ENCODE data around the gene POFUT2. TPM values are rescaled to one million over a fixed set of nuclear protein-coding genes. Genes with fewer than 3 reads are reported as not detected.
A peak's percentile ranks its signal among the peaks of the same experiment; 100 is the strongest.

POFUT2 gene
- total RNA-seq, 1 donor from 2014 or later = 31.9 TPM

- no peaks in the 10 kb centered on the region for H3K36me3 Mint-ChIP-seq (ENCODE audit: unreplicated experiment)
- no peak for DNase-seq
- H3K4me3 Mint-ChIP-seq (ENCODE audit: unreplicated experiment) = no peak overlapping the region
- no peak overlapping the region for H3K27ac Mint-ChIP-seq (ENCODE audit: unreplicated experiment)
- peaks cover 1% of the 10 kb centered on the region for H3K27me3 Mint-ChIP-seq (ENCODE audit: unreplicated experiment)
- TF ChIP-seq CTCF (IDR thresholded peaks at IDR 0.05; ENCODE audit: partially characterized antibody, unreplicated experiment) = no peak
- peaks cover 4% of the 10 kb centered on the region for H3K9me3 Mint-ChIP-seq (ENCODE audit: unreplicated experiment)
- H3K4me1 Mint-ChIP-seq (ENCODE audit: low read depth, unreplicated experiment) = peaks cover 11% of the 10 kb centered on the region
Observed at GRCh38 chr21:45326169-45326851, 38.6 kb upstream of the POFUT2 start.

GRCh38 chr21:45325206-45326168, 37.8 kb upstream of the POFUT2 start:
- Mint-ChIP-seq H3K27ac (ENCODE audit: unreplicated experiment) (no peak overlapping the region), H3K36me3 (ENCODE audit: unreplicated experiment) (no peaks in the 10 kb centered on the region), H3K27me3 (ENCODE audit: unreplicated experiment) (peaks cover 1% of the 10 kb centered on the region), H3K9me3 (ENCODE audit: unreplicated experiment) (peaks cover 4% of the 10 kb centered on the region), H3K4me3 (ENCODE audit: unreplicated experiment) (no peak overlapping the region), H3K4me1 (ENCODE audit: low read depth, unreplicated experiment) (peaks cover 9% of the 10 kb centered on the region)
- TF ChIP-seq CTCF (IDR thresholded peaks at IDR 0.05; ENCODE audit: partially characterized antibody, unreplicated experiment) = no peak
- DNase-seq = peak; percentile 18

DNA sequence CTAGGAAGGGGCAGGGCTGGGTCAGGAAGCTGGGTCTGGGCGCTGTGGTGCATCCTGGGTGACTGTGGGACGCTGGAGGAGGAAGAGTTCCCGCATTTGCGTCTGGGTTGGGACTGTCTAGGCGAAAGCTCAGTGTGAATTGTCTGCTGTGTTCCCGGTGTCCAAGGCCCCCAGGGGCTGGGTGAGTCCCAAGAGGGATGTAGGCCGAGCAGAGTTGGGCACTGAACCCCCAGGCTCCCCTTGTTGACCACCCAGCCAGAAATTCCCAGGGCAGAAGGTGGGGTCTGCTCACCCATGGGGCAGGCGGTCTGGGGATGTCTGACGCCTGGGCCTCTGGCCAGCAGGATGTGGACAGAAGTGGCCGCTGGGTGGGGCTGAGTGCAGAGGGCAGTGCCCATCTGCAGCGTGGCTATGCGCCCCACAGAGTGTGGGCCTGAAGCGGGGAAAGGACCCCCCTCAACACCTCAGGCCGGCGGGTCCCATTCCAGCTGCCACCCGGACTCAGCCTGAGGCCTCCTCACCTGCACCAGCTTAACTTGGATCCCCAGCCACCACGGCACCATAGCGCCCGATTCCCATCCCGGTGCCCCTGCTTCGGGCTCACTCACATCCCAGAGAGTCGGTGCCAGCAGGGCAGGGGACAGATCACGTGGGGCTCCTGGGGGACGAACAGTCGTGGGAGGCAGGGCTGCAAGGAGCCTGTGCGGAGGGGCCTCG, 37.0 kb upstream of the POFUT2 start:
- H3K4me1 Mint-ChIP-seq (ENCODE audit: low read depth, unreplicated experiment) = peaks cover 3% of the 10 kb centered on the region
- no peak overlapping the region for H3K4me3 Mint-ChIP-seq (ENCODE audit: unreplicated experiment)
- H3K27me3 Mint-ChIP-seq (ENCODE audit: unreplicated experiment) = peaks cover 1% of the 10 kb centered on the region
- no peak overlapping the region for H3K27ac Mint-ChIP-seq (ENCODE audit: unreplicated experiment)
- H3K36me3 Mint-ChIP-seq (ENCODE audit: unreplicated experiment) = no peaks in the 10 kb centered on the region
- DNase-seq = peak; percentile 60
- peaks cover 4% of the 10 kb centered on the region for H3K9me3 Mint-ChIP-seq (ENCODE audit: unreplicated experiment)
- TF ChIP-seq CTCF (IDR thresholded peaks at IDR 0.05; ENCODE audit: partially characterized antibody, unreplicated experiment) = no peak

DNA sequence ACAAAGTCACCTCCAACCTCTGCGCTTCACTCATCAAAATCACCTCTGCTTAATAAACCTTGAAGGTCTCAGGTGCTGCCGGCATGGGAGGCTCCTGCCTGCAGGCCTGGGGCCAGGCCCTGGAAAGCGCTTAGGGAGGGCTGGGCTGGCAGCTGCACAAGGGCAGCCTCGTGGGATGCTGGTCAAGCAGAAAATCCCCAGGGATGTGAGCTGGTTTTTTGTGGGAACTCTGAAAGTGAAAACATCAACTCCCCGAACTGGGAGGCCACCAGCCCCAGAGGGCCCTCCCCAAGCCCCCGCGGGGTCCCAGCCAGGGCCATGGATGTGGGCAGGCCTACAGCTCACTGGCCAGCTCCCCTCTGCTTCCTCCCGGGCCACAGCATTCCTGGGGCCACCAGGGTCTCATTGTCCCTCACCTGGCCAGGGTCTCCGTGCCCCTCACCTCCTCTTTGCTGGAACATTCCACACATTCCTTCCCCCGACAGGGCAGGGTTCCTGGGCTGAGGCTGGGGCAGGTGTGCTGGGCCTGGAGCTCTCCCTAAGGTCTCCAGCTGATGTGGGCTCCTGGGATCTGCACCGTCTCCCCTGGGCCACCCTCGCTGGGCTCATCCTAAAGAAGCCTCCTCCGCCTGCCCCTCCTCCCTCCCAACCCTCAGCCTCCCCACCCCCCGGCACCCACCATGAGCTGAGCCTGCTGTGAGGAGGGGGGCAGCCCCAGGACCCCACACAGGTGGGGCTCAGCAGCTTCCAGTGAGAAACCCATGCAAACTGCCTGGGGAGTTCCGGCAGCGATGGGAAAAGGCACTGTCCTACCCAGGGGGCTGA, 36.0 kb upstream of the POFUT2 start:
- H3K9me3 Mint-ChIP-seq (ENCODE audit: unreplicated experiment) = peaks cover 4% of the 10 kb centered on the region
- no peak for TF ChIP-seq CTCF (IDR thresholded peaks at IDR 0.05; ENCODE audit: partially characterized antibody, unreplicated experiment)
- H3K4me1 Mint-ChIP-seq (ENCODE audit: low read depth, unreplicated experiment) = peaks cover 7% of the 10 kb centered on the region
- no peak overlapping the region for H3K27ac Mint-ChIP-seq (ENCODE audit: unreplicated experiment)
- H3K36me3 Mint-ChIP-seq (ENCODE audit: unreplicated experiment) = no peaks in the 10 kb centered on the region
- H3K27me3 Mint-ChIP-seq (ENCODE audit: unreplicated experiment) = peaks cover 1% of the 10 kb centered on the region
- H3K4me3 Mint-ChIP-seq (ENCODE audit: unreplicated experiment) = no peak overlapping the region
- no peak for DNase-seq

All from glutamatergic neuron (in vitro differentiated cells).